ENCODE measurements around the gene FUNDC2.

FUNDC2 gene

DNA sequence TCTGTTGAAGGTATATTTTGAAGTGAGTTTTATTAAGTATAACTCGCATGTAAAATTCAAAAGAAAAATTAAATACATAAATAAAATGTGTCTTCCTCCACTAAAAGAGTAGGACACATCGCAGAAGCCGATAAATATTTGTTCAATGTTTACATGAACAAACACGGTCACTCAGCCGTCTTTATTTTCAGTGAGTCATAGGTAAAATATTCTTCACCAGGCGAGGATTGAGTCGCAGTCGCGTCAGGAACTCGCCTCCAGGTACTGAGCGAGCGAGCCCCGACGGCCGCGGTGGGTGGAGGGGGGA is 271 bp upstream of the FUNDC2 start:
- DNase-seq, result no peak

DNA sequence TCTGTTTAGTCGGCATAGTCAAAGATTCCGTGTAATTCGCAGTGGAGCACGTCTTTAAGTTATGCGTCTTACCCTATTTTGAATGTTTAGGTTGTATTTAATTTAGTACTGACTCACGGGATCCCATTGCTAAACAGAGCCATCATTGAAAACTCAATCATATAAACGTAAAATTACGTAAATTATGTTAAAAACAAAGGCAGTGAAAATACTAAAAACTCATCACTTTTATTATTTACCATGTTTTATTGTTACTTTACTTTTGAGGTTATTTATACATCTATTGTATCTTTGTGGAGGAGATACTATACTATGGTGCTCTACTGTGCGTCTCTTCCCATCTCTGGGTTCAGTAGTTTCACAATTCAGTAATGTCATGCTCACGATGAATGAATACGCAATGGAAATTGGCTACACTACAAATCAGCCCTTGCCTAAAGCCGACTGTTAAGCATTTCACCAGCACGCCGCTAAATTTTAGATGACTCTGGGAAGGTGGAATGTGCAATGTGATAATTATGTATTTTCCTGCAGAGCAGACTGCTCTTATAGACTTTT is 944 bp downstream of the FUNDC2 start:
- DNase-seq, result peak; percentile 71

DNA sequence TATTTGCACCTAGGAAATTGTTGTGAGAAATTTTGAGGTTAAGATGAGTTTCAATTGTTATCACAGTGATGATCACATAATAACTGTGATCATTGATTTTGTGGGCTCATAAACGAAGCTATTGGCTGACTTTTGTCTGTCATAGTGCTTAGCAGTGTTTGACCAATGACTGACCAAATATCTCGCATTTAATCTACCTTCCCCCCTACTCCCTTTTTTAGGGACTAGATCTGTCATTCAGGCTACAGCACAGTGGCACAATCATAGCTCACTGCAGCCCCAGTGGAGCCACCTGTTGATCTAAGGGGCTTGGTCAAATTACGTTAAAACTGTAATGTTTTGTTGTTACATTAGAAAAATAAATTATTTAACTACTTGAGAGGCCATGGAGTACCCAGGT is 1.5 kb downstream of the FUNDC2 start:
- peak; percentile 51 for DNase-seq

DNA sequence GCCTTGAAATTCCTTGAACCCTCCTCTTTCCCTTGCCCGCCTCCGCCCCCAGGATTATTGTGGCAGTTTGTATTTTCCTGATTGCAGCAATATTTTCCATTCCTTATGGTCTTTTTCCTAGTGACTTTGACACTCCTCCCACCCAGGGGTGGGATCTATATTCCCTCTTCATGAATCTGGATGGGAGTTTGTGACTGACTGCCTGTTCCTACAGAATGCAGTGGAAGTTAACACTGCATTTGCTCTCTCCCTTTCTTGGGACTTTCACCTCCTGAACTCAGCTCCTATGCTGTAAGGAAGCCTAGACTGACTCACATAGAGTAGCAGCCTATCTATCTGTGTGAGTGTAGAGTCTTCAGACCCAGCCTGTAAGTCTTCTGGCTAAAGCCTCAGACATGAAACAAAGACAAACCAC is 2.2 kb downstream of the FUNDC2 start:
- peak; percentile 3 for DNase-seq

DNA sequence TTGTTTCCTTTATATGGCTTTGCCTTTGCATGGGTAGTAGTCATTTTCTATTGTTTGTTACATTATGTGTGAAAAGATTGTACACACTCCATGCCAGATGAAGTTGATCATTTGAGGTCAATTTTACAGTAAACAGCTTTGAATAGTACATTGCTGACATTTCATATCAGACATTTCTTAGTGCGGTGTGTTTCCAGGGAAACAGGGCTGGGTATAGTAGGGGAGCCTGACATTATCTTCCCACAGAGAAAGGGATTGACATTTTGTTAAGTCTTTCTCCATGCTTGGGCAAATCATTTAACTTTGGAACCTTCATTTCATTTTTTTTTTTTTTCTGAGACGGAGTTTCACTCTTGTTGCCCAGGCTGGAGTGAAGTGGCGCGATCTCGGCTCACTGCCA is 5.0 kb downstream of the FUNDC2 start:
- peak; percentile 15 for DNase-seq

DNA sequence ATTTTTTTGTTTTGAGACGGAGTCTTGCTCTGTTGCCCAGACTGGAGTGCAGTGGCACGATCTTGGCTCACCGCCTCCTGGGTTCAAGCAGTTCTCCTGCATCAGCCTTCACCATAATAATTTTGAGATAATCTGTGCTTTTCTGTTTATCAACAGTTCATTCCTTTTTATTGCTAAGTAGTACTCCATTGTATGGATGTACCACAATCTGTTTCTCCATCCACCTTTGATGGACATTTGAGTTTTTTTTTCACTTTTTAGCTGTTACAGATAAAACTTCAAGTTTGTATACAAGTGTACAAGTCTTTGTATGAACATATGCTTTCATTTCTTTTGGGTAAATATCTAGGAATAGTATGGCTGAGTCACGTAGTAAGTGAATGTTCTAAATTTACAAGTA is 9.0 kb downstream of the FUNDC2 start:
- no peak for DNase-seq

DNA sequence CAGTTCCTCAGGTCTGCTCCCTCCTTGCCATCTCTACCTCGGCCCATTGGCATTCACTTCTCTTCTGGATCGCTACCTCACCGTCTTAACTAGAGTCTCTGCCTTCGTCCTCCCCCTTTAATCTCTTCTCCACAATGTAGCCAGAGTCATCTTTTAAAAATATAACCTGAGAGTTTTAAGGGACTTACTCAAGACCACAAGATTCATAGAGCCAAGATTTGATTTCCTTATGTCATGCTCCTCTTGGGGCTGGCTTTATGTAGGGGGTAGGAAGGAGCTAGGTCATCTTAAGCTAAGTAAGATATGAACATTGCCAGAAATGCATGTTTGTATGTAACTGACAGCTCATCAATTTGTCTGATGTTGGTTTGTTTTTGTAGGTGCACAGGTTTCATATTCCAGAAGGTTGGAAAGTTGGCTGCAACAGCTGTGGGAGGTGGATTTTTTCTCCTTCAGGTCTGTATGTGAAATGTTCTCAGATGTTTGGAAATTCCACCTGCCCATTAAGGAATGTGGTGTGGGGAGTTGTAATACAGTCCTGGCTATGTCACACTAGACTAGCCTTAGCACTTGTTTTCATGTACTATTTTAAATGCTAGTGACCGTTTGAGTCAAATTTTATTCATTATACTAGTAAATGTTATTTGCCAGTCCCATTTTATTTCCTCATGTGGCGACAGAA is 19.6 kb downstream of the FUNDC2 start:
- DNase-seq, result no peak

DNA sequence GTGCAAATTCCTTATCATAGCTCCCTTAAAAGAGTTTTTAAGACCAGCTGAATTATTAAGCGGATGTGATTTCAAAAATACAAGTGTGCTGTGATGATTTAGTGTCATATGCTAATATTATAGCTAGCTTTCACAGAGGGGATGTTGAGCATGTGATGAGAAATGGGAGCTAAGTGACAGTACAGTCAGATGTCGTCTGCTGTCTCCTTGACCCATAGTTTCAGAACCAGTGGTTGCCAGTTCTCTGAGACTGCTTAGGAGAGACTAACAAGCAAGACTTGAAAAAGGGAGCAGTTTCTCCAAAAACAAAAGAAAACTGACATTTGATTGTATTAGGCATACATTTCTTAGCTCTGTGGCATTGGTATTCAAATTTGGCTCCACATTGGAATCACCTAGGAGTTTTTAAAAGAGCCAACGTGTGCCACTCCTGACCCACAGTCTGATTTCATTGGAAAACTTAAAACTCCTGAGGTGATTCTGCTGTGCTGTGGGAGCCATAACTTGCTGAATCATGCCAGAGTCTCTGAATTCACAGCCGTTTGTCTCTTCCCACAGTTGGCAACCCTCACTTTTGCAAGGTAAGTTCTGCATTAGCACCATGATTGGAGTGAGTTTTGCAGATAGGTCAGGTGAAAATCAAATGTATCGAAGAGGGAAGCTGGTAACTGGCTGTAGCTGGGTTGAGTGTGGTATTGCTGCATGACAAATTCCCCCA is 20.3 kb downstream of the FUNDC2 start:
- DNase-seq, result no peak

DNA sequence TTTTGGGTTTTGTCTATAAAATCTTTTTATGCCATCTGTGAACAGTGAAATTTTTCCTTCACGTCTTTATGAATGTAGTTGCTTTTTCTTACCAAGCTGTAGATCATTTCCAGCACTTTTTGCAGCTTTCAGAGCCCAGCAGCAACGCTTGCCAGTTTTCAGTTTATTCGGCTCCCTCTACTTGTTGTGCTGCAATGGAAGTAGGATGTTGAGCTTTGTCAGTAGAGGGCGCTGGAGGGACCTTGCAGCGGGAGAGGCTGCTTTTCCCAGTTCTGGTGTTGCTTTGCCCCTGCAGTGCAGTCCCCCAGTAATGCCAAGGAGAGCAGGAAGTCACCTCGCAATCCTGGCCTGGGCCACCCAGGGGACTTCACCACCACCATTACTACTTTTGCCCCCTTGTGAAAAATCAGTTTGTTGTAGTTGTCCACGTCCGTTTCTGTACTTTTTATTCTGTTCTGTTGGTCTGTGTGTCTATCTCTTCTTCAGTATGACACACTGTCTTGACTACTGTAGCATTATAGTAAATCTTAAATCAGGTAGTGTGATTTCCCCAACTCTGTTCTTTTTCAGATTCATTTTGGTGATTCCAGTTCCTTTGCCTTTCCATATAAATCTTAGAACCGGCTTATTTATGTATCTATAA is 22.5 kb downstream of the FUNDC2 start:
- peak; percentile 65 for DNase-seq

DNA sequence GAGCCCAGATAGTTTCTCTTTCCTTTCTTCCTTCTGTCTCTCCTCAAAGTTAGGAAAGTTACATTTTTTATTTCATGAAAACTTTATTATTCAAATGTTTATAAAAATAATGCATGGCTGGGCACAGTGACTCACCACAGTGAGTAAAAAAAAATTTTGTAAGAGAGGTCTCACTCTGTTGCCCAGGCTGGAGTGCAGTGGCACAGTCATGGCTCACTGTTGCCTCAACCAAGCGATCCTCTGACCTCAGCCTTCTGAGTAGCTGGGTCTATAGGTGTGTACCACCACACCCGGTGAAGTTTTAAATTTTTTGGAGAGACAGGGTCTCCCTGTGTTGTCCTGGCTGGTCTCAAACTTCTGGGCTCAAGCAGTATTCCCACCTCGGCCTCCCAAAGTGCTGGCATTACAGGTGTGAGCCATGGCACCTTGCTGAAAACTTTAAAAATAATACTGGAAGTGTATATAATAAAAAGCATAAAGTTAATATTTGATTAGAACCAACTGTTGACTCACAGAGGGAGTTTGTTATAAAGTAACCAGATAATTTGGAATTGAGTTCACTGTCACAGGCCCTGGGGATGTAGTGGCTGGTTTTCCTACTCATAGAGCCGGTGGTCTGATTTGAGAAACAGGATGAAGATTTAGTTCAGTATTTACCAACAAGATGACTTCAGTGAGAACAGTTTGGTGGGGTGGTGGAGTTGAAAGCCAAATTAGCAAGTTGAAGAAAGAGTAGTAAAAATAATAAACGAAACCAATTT is 26.3 kb downstream of the FUNDC2 start:
- DNase-seq, result no peak

DNA sequence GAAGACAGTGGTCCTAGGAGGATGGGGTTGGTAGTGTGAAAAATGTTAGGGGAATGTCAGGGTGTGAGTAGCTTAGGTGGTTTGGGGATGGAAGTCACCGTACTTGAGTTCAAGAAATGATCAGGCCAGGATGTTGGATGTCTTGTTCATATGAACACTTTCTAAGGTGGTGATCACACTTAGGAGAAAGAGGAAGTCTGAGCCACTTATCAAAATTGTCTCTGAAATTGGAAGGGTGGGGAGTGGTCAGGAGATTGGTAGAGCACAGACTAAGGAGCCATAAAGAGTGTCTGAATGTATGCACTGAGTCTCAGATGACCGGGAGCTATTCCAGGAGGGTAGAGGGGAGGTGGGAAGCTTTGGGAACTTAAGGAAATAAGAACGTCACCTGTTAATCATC is 27.0 kb downstream of the FUNDC2 start:
- peak; percentile 41 for DNase-seq

DNA sequence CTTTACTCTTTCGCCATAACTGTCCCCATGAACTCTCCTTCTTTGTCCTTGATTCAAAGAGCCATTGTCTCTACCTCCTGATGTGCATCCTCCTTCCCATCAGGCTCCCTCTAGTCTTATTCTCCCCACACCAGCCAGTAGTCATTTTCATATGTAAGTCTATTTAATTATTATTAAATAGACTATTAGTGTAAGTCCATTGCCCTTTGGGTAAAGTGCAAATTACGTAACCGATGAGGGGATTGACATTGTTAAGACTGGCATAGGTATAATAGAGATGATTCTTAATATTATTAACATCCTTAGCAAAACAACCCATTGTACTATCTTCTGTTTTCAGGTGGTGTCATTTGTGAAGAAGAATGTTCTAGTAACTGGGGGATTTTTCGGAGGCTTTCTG is 27.6 kb downstream of the FUNDC2 start:
- DNase-seq, result no peak

DNA sequence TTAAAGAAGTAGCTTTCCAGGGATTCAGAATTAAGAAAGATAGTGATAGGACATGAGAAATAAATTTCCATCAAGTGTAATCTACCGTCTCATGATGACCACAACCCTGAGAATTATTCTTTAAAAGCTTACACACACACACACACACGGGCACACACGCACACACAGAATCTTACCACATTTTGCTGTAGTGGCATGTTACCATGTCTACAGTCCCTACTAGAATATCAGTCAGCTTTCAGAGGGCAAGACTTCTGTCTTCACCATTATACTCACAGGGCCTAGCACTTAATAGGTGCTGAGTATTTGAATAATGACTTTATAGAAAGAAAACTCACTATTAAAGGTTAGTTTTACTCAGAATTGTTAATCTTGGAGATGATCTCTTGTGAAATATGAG is 28.9 kb downstream of the FUNDC2 start:
- no peak for DNase-seq

DNA sequence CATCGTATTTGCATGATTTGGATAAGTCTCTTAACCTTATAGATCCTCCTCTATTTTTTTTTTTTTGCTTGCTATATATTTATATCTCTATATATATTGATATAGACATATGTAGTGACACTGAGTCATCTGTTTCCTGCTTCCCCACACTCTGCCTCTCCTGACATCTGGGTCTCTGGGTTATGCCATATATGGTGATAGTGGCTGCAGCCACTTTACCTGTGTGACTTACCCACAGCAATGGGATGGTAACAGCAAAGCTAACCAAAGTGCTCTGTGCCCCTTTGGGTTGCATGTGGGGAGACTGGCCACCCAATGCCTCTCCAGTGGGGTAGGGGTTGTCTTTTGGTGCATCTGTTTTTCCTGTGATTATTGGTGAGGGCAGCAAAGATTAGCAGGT is 29.8 kb downstream of the FUNDC2 start:
- DNase-seq, result no peak

DNA sequence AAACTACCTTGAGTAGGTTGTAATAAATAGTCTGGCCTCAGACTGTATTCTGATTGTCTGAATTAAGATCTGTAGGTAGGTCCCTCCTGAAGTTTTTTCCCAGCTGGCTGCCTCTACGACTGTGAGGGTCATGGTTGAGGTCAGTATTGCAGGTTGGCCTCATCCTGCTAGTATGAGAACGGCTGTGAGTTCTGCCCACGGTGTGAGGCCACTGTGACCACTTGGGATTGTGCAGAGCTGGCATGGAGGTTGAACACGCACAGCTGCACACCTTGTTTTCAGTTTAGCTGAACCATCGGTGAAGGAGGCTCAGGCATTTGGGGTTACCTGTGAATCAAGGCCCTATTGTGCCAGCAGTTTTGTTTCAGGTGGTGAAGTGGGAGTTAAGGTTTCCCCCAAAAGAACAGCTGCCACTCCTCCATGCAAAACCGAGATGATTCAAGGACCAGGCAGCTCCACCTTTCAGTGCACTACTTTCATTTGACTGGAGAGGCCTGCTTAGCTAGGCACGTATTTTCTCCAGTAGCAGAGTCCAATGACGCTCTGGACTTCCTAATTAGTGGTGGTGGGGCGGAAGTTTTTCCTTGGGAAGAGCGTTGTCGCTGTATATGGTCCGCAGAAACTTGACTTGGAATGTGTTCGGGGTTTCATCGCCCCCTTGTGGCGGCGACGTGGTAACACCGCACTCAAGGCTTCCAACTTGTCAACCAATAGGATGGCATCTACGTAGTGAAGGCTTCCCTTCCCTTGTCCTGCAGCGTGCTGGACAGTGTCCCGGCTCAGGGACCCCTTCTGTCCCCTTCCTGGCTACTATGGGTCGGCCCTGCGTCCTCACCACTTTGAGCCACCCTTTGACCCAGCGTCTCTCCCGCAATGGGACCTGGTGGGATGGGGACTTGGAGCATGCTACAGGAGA is 30.5 kb downstream of the FUNDC2 start:
- DNase-seq, result peak; percentile 68

DNA sequence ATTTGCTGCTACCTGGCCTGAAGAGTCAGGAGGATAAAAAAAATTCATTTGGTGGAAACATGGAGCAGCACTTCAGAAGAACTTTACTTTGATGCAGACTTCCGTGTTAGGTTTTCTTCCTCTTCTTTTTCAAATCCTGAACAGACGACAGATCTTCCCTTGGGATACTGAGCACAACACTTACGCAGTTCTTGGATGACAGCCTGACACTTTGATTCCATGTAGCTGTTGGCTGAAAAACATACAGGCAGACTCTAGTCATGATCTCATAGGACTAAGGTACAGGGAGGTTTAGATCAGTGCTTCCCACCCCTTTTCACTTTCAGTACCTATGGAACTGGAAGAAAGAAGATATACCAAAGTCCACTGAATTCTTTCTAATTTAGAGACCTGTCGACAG is 35.1 kb downstream of the FUNDC2 start:
- DNase-seq, result no peak

DNA sequence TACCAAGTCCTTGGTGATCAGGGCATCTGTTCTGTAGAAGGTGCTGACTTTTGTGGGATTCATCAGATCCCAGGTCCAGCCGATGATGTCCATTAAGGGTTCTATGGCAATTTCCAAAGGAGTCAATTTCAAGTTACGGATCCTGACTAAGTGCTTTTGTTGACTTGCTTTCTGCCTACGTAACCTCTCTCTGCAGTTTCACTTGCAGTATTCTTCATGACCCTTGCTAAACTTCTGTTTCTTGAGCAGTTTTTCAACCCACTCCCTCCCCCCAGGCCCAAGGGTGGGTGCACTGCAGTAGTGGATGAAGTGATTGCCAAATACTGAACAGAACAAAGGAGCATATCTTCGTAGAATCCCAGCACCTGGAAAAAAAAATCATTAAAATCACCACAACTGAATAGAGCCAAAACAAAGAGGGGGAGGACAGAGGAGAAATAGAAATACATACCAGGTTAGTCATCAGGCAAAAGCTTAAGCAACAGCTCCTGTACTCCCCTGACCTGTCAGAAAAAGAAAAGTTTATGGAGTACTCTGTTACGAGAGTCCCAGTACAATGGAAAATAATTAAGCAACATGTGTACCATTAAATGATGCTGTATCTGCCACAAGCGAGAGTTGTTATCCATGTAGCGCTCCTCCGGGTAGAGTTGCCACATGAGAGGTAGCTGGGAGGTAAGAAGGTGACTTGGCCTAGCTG is 38.5 kb downstream of the FUNDC2 start:
- no peak for DNase-seq

DNA sequence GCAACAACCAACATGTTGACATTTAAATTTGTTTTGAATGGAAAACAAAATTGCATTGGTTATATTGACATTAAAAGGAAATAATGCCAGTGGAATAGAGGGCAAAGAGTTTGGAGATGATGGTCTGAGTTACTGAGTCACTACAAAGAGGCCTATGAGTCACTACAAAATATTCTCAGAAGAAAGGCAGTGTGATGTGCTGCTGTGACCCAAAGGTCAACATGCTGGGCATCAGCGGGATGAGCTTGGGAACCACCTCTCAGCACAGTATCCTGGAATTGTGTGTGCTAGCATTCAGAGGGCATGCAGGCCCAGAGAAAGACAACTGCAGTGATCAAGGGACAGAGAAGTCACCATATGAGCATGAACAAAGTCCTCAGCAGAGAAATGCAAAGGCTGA is 41.5 kb downstream of the FUNDC2 start:
- DNase-seq, result no peak

DNA sequence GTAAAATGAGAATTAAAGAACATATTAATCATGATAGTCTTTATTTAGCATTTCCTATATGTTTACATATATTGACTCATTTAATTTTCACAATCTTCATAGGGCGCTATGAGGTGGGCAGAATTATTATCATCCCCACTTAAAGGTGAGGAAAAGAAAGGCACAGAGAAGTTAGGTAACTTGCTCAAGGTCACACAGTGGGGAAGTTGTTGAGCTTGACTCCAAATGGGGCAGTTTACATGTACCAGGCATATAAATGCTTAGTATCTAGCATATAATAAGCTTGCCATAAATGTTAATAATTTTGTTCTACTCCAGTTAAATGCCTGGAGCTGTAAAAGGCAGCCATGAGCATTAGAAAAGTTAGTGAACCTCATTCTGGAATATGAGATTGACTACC is 42.8 kb downstream of the FUNDC2 start:
- DNase-seq, result no peak

DNA sequence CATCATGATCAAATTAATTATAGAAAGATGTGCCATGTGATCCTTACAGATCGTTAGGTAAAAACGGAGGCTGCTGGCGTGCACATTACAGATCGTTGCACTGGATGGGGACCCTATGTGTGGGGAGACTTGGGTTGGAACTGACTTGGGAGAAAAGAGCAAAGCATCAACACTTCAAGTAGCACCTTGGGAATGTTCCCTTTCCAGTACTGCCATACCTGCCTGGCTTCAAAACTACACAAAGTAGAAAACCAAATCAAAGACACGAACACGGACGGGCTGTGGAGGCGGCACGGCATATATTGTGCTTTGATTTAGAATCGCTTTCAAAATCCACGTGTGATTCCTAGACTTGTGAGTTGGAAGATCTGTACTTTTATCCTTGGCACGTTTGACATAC is 43.4 kb downstream of the FUNDC2 start:
- DNase-seq, result peak; percentile 34

DNA sequence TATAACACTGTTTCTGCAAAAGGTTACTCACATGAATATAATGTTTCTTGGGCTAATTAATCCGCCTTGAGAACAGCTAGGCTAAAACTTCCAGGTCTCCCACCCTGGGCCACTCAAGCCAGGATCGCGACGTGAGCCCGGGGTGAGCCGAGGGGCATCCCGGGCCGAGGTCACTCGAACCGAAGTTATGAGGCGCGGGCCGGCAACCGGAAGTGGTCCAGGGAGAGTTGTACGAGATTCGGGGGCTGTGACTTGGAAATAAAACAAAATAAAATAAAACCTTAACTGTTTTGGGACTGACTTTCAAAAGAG is 44.0 kb downstream of the FUNDC2 start:
- peak; percentile 60 for DNase-seq

Measured in OCI-M1 (cell line).